GM21576 (cell line): Measurements from ENCODE around the gene TYMP.

Source experiments
- ATAC-seq: cut with Tn5 transposase; IDR thresholded peaks from one replicate; pipeline ENCODE4 v1.9.1; 2021; ENCODE audit warnings: mild to moderate bottlenecking, moderate library complexity; ENCODE audit not compliant: unreplicated experiment

TYMP gene

GRCh38 chr22:50485221-50486131, 44.3 kb downstream of the TYMP start:
- ATAC-seq = no peak

DNA sequence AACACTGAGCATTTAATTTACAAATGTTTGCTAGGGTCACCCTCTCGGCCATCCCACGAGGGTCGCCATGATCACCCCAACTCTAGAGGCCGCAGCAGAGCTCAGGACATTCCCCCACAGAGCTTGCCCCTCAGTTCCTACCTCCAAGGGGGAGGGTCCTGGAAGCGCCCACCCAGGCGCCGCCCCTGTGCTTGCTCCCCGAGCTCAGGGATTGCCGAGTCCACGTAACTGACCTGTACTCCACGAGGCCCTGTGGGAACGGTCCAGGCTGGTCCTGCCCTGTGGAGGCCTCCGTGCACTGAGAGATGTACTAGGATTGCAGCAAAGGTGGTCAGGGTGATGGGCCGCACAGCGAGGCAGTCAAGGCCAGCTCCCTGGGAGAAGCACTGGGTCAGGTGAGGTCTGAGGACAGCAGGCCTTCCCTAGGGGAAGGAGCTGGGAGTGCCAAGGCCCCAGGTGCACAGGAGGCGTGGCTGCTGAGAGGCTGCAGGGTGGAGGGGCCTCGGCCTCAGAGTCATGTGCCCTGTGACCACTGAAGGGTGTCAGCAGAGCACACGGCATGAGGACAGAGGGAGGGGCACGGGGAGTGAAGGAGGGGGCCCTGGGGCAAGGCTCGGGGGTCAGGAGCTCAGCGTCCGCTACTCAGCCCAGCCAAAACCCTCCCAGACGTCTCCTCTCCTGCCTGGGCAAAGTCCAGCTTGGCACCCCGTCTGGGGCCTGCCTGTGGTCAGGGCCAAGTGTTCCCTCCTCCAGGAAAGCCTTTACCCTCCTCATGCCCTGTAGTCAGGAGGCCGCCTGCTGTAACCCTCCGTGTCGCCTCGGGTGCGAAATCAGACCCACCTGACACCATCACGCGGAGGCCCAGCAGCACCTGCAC, 45.6 kb downstream of the TYMP start:
- no peak for ATAC-seq

DNA sequence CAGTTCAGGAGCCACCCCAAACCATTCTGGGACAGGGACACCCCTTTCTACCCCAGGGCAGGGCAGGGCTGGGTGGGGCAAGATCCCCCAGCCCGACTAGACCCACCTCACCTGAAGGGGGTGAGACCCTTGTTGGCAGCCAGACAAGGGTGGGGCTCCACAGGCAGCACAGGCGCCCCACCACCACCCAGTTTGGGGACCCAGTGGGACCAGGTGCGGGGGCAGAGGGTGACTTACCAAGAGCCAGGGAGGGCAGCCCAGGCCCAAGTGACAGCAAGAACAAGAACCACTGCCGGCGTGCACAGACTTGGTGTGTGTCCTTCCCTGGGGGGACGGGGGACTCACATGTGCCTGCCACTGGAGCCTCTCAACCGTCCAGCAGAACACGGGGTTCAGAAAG, 46.3 kb downstream of the TYMP start:
- no peak for ATAC-seq

DNA sequence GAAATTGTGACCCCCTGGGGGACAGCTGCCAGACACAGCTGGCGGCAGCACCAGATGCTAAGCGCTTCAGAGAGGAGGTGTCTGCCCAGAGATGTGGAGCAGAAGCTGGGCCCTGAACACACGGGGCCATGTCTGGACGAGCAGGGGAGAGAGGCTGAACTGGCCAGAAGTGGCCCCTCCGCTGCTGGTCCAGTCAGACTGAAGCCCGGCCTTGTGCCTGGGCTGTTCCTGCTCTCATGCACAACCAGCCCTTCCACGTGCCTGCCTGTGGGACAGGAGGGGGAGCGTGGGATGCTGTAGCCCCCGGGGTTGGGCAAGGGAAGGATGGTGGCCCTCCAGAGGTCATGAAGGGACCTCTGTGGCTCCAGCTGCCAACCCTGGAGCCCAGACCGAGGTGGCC, 46.7 kb downstream of the TYMP start:
- ATAC-seq = no peak

DNA sequence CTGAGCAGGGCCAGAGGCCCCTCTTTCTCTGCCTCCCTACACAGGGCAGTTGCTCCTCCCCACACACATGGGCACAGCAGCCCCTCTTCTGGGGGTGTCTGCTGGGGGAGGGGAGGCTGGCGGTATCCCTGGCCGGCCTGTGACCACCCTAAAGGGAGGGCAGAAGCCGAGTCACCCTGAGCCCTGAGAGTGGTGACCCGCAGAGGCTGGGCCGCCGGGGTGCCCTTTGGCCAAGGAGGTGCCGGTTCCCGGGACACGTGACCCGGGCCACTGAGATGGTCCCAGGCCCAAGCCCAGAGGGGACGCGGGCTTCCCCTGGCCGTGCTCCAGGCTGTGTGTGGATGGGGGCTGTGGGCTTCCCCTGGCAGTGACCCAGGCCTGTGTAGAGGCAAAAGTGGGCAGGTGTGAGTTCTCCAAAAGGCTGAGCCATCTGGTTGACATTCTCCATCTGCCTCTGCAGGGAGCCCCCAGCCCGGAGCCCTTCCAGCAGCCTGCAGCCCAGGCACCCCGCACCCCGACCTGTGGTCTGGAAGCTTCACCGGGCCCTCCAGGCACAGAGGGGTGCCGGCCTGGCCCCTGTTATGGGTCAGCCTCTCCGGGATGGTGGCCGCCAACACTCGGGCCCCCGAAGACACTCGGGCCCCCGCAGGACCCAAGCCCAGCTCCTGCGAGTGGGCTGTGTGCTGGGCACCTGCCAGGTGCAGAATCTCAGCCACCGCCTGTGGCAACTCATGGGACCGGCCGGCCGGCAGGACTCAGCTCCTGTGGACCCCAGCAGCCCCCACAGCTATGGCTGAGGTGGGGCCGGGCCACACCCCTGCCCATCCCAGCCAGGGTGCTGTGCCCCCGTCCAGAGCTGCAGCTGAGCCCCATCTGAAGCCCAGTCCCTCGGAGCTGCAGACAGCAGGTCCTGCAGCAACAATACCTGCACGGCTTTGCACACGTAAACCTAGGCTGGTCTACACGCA, 47.4 kb downstream of the TYMP start:
- no peak for ATAC-seq

GRCh38 chr22:50481440-50482106, 48.2 kb downstream of the TYMP start, which contains the start of gene ADM2:
TSS of gene ADM2 (plus strand) at chr22:50481543. CDS start at chr22:50481848, 305 bp downstream.
- ATAC-seq = no peak

DNA sequence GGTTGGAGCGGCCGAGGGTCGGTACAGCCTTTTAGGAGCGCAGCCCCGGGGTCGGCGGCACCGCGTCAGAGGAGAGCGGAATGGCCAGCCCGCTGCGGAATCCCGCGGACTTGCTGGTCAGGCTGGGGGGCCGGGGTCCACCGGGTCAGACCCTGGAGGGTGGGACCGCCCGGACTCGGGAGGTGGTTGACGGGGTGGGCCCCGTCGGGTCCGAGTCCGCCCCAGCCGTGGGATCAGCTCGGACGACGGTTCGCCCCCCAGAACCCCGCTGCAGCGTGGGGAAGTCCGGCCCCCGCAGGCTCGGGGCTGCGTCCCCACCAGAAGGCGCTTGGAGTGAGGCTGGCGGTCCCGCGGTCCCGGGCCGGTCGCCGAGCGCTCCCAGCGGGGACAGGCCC, 48.8 kb downstream of the TYMP start:
- no peak for ATAC-seq

- no peak for ATAC-seq
Measured at GRCh38 chr22:50479721-50480120, 50.1 kb downstream of the TYMP start.

DNA sequence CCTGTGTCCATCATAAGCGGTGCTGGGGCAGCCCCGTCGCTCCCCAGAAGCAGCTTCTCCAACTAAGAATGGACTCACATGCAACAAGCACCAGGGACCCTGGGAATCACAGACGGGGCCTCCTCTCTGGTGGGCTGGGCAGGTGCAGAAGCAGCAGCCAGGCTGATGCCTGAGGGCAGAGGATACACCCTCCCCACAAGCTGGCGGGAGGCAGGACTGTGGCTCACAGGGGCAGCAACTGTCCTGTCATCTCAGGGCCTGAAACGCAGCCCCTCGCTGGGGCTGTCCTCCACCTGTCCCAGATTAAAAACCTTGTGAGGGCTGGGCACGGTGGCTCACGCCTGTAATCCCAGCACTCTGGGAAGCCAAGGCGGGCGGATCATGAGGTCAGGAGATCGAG, 51.9 kb downstream of the TYMP start:
- ATAC-seq = no peak

DNA sequence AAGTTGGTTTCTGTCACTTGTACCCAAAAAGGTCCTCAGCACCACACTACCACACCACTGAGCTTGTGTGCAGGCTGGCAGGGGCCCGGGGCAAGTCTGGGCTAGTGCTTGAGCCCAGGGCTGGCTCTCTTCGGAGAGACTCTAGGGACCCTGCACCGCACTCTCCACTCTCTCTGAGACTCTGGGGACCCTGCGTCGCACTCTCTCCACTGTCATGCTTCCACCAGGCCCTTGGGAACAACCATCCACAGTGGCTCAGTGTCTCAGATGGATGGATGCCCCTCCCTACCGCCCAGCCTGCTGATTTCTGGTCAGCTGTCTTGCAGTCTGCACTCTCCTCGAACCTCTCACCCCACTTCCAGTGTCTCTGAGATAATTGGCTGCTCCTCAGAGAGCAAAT, 52.9 kb downstream of the TYMP start:
- ATAC-seq = no peak
